ENCODE data around the gene CYTH4. TPM values are rescaled to one million over a fixed set of nuclear protein-coding genes. Genes with fewer than 3 reads are reported as not detected.

Gene CYTH4
- 0.38 to 0.73 TPM (median 0.56 TPM) in 5 replicates for total RNA-seq (2022; extraction: Qiagen RNA extraction)

GRCh38 chr22:37282385-37282677 is at the start of gene CYTH4:
Gene CYTH4 (plus strand): TSS chr22:37282508. CDS start chr22:37282570, 62 bp downstream.

GRCh38 chr22:37244114-37244921 is 38.0 kb upstream of the CYTH4 start, which contains the start of gene RAC2:
Gene RAC2 (minus strand): TSS chr22:37244269. CDS start chr22:37244148, 121 bp downstream.

Other genes with a start within 250 kb of the CYTH4 start
- 19.0 to 28.3 TPM (median 26.2 TPM) in 5 replicates for gene KCTD17, start 230.8 kb upstream of the CYTH4 start, total RNA-seq (2022; extraction: Qiagen RNA extraction)
- gene TMPRSS6, start 172.8 kb upstream of the CYTH4 start, total RNA-seq (2022; extraction: Qiagen RNA extraction) = 0.05 TPM in 1 of 5 replicates, not detected in the others
- gene IL2RB, start 132.6 kb upstream of the CYTH4 start, total RNA-seq (2022; extraction: Qiagen RNA extraction) = 0.03 to 0.13 TPM (median 0.07 TPM) in 4 of 5 replicates, not detected in the other
- gene C1QTNF6, start 94.3 kb upstream of the CYTH4 start, total RNA-seq (2022; extraction: Qiagen RNA extraction) = 9.1 to 13.4 TPM (median 12.2 TPM) in 5 replicates
- not detected in 5 replicates for gene SSTR3, start 70.0 kb upstream of the CYTH4 start, total RNA-seq (2022; extraction: Qiagen RNA extraction)
- 0.20 to 0.29 TPM (median 0.28 TPM) in 3 of 5 replicates, not detected in the others for gene RAC2, start 38.2 kb upstream of the CYTH4 start, total RNA-seq (2022; extraction: Qiagen RNA extraction)
- gene ELFN2, start 145.0 kb downstream of the CYTH4 start, total RNA-seq (2022; extraction: Qiagen RNA extraction) = 3.9 to 7.0 TPM (median 6.4 TPM) in 5 replicates
- gene MFNG, start 203.9 kb downstream of the CYTH4 start, total RNA-seq (2022; extraction: Qiagen RNA extraction) = 1.2 to 2.7 TPM (median 1.9 TPM) in 5 replicates
- gene CARD10, start 236.9 kb downstream of the CYTH4 start, total RNA-seq (2022; extraction: Qiagen RNA extraction) = 20.7 to 36.0 TPM (median 32.6 TPM) in 5 replicates

All from A549 treated with Mapracorat at 1 μM for 4 hours (cell line).